CD4-positive, alpha-beta T cell treated with Interleukin-2 at 100 ng/mL for 4 hours (primary cell): ENCODE results near the gene RASL11A.
"Not testable (repeated sequence)": the region's sequence is repeated elsewhere in the genome, so short reads cannot be mapped to it uniquely, and the experiment has no call there.

Experiments used
- DNase-seq: peaks from one replicate; pipeline ENCODE4 v3.0.0-alpha.2; 2020; ENCODE audit warnings: low spot score

Gene RASL11A

GRCh38 chr13:27300941-27301586, 30.4 kb downstream of the RASL11A start:
- no peak for DNase-seq

DNA sequence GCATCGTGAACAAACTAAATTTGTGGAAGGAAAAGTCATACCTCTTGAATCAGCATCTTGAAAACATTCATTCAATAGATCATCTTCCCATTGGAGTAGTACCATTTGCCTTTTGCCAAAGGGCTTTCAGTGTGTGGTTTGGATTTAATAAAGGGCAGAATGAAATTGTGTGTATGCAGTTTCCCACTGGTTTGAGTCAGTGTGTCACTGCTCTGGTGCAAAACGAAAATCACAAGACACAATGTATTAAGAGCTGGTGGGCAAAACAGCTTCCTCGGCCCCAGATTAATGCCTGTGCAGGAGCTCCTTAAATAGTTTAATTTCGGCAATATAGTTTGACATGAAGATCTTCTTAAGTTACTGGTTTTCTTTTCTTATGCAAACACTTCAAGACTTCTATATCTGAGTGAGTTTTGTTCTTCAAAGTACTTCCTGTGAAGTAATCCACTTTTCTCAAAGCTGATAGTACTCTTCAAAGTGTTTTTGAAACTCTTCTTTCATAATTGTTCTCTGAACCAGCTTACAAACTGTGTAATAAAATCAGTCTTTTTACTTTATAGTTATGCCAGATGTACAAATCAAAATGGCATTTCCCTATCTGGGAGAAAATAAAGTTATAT, 32.1 kb downstream of the RASL11A start:
- no peak for DNase-seq

GRCh38 chr13:27304099-27304498, 33.5 kb downstream of the RASL11A start:
- no peak for DNase-seq

- DNase-seq = no peak
Measured at GRCh38 chr13:27304611-27305010, 34.0 kb downstream of the RASL11A start.

GRCh38 chr13:27306364-27306763, 35.7 kb downstream of the RASL11A start:
- no peak for DNase-seq

DNA sequence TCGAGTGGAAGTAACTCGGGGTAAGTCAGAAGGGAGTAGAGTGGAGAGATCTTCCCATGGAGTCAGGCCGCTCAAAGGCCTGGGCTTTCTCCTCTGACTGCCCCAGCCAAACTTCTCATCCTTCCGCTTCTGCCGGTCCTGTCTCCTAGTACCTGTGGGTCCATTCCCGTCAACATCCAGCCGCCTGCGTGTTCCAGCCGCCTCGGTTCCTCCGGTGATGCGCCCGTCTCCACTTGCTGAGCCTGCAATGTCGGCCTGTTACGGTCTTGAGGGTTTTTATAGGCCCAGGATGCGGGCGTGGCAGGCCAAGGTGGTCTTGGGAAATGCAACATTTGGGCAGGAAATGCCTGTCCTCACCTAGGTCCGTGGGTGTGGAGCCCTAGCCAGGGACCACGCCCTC, 38.3 kb downstream of the RASL11A start:
- no peak for DNase-seq

DNA sequence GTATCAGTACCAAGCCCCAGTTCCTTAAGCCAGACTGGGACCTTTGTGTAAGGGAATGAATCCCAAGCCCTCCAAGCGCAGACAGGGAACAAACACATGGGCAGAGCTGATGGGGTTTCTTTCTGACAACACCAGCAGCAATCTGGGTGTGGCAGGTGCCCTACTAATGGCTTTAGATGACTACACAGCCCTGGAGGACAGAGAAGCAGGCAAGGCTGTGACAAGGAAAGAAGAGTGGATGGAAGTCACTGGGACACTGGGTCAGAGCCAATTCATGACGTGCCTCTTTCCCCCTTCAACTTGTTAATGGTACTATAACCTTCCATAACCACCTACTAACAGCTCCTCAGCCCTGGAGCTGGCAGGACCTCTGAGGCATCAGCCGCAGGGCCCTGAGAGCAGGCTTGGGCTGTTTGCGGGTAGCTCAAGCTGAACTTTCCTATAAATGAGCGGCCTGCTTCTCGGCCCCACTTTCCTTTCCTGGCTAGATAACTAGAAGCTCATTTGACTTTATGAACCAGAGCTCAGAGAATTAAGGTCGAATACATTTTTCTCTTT, 38.9 kb downstream of the RASL11A start:
- DNase-seq = no peak

- DNase-seq = no peak
Measured at GRCh38 chr13:27309967-27310598, 39.5 kb downstream of the RASL11A start.

DNA sequence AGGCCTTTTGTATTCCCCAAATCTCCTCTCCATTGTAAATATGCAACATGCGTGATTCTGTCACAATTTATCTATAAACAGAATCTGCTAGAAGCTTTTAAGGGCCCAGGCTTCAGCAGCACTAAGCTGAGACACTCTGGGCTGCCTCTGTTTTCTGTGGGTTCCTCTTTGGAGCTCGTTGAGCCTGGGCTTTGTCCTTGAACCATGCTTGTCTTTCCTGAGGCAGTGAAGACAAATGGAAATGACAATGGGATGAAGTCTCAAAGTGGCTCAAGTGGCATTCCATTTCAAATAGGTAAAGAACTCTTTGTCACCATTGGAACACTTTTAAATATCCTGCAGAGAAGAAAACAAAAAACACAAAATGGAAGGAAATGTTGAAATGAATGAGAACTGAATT, 40.3 kb downstream of the RASL11A start:
- DNase-seq = no peak

DNA sequence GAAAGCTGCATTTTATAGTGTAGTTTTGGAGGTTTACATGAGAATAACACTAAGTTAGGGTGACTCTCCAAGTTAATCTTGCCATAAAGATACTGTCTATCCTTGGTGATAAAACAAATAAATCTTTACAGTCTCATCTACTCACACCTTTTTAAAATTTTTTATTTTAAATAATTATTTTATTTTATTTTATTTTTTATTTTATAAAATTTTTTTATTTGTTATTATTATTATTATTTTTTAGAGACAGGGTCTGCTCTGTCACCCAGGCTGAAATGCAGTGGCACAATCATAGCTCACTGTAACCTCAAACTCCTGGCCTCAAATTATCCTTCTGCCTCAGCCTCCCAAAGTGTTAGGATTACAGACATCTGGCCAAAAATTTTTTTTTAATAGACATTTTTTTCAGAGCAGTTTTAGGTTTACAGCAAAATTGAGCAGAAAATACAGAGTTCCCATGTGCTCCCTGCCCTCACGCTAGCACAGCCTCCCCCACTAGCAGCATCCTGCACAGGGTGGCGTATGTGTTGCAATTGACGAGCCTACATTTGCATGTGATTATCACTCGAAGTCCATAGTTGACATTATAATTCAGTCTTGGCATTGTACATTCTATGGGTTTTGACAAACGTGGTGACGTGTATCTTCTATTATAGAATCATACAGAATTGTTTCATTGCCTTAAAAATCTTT, 41.0 kb downstream of the RASL11A start:
- no peak for DNase-seq

GRCh38 chr13:27313770-27314169, 43.1 kb downstream of the RASL11A start:
- no peak for DNase-seq

DNA sequence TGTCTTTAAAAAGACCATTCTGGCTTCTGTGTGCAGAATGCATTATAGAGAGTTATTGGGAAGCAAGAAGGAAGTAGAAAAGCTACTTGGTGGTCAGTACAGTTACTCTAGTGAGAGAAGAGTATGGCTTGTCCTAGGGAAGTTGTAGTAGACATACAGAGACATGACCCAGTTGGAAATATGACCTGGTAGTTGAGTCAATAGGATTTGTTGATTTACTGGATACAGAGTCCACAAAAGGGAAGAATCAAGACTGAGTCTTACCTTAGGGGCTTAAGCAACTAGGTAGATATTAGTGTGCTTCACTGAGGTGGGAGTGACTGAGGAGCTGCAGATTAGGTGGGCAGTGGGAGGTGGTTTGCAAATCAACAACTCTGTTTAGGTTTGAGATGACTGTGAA, 48.8 kb downstream of the RASL11A start:
- DNase-seq = no peak

DNA sequence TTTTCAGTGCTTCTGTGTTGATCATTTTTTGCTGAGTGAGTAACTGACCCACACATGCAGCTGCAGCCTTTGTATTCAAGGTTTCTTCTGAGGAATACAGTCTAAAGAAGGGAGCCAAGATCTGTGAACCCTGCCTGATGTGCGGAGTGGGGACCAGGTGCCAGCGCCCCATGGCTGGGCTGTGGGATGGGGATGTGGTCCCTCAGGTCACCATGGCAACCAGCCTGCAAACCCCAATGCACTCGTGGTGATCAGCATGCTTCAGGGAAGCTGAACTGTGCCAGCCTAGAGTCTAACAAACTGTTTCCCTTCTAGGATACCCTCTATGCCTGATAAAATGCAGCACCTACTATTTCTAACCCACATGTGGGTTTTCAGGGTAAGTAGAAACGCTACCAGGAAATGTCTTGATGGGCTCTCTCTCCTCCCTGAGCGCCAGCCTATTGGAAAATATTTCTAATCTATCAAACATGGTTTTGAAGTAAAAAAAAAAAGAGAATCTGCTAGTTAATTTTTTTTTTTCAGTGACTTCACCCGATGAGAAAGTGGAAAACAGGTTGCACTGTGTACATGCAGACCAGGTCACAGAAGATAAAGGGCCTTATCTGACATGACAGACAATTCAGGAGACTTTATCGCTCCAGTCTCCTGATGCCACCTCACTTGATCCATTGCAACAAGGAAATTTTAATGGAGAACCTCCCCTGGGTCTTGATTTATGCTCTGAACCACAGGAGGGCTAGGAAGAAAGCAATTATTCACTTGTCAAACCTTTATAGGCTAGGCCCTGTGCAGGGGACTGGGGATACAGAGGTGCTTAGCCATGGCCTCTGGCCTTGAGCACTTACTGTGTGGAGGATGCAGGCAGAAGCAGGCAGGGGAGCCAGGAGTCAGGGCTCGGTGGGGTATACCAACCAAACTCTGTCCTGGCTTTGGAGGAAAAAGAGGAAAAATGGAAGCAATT, 51.1 kb downstream of the RASL11A start:
- DNase-seq = no peak

GRCh38 chr13:27322443-27322842, 51.8 kb downstream of the RASL11A start:
- DNase-seq = not testable (repeated sequence)
